Pancreas (tissue), 10 donors: ENCODE results near the gene KLF15. TPM values are rescaled to one million over a fixed set of nuclear protein-coding genes. Genes with fewer than 3 reads are reported as not detected.

Experiments used
- ATAC-seq, 4 donors: fragments of 200-7000 bp; cut with Tn5 transposase; one replicate each; pipeline versions ENCODE4 v1.8.0 to v1.9.1; 2020; ENCODE audit warnings: mild to moderate bottlenecking in 4 of 4, moderate library complexity in 4 of 4
- DNase-seq, 6 donors: peaks; one replicate each; pipeline ENCODE4 v3.0.0-alpha.2; 2020
- FAIRE-seq: peaks from 2 replicates; lab custom pipeline; 2012; peaks lifted over from hg19 to GRCh38; lab: Jason Lieb, UNC
- H3K27ac ChIP-seq, 4 donors: fragments of 200-600 bp; sonication (generic); 1 replicate in 3 of 4; 2 replicates in 1 of 4; pipeline versions ENCODE4 v1.5.0 to v1.8.0; 2020
- H3K27me3 ChIP-seq, 4 donors: fragments of 200-600 bp; one replicate each; pipeline ENCODE4 v1.8.0; 2021
- H3K36me3 ChIP-seq, 3 donors: fragments of 200-600 bp; sonication (generic) in 1 of 3; one replicate each; pipeline versions ENCODE4 v1.5.0 to v1.8.0; 2020 to 2021
- H3K4me1 ChIP-seq, 3 donors: fragments of 200-600 bp; one replicate each; pipeline ENCODE4 v1.8.0; 2021
- H3K4me3 ChIP-seq, 4 donors: fragments of 200-600 bp; sonication (generic) in 2 of 4; one replicate each; pipeline versions ENCODE4 v1.5.0 to v1.8.0; 2020 to 2021
- H3K9me3 ChIP-seq, 4 donors: fragments of 200-600 bp; one replicate each; pipeline ENCODE4 v1.8.0; 2021
- WGBS, 2 donors: extraction: QIAGEN DNeasy Blood & Tissue Kit; methylation state at CpG; one replicate each; pipeline ENCODE4 v1.1.7; 2013; 5-methylcytosine and 5-hydroxymethylcytosine counted together
- intact Hi-C, 3 donors: fragments of 100-400 bp; cut with DNase I; formaldehyde crosslinking; loops; one replicate each; pipeline versions ENCODE4 v1.11.1 to v1.14.2; 2022
- polyA plus RNA-seq, 2 donors: library from polyadenylated mRNA; stranded (reverse); fragments of 200-250 nt; gene quantifications; one replicate each; pipeline ENCODE4 v1.2.3, GENCODE V29; 2013
- total RNA-seq, 6 donors: library from RNA; stranded (reverse); fragmentation: NEBNext Ultra II Directional in 4 of 6; extraction: Animal tissue kit (Norgen Biotek cat#: 25700) in 4 of 6; gene quantifications; one replicate each; pipeline versions ENCODE4 v1.2.1 to v1.2.4, GENCODE V29; 2021 to 2023
- TF ChIP-seq, protein P1 (sequence below), 4 donors: fragments of 200-600 bp; sonication (generic) in 3 of 4; IDR thresholded peaks; one replicate each; pipeline versions ENCODE4 v1.5.0 to v1.8.0; 2021; ENCODE audit warnings: antibody characterized with exemption in 4 of 4
- donor health status: healthy with polysubstance abuse.
- donor health status: DM: no; HTN: no; CAD: no; lungs with moderate emphysema.
- donor health status: DM: no; HTN: no; CAD: no.
- donor health status: control.
- donor health status: control.
- donor health status: Bipolar disorder and iron deficiency.
- donor health status: DM: yes; HTN: yes; CAD: no.
- donor health status: DM: no; HTN: no; CAD: no.
- donor health status: DM: no; HTN: no; CAD: no.
- donor health status: DM: yes; HTN: yes; CAD: no.

Gene KLF15
- total and polyA plus RNA-seq, 8 donors: 11.3 to 38.3 (median 26.8) TPM

DNA sequence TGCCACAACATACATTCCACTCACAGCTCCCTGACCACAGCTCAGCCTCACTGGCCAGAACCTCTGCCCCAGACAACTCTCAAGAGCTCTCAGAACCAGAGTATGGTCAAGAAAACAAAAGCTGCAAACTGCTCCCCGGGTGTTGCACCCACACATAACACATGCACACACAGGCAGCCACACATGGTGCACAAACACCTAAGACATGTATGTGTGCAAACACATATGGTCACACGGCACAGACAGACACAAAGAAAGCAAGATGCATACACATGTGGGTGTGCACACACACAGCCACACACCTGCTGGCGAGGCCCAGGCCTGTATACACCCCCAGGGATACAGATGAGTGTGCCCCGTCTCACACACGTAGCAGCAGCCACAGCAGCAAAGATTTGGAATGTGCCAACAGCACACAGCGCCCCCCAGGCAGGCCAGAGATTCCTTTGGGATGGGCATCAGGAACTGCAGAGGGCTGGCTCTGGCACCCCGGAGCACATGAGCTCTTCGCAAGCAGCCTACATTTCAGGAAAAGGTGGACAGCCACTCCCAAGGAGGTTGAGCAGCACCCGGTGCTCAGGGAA, 6.6 kb downstream of the KLF15 start:
- H3K4me3 ChIP-seq: no peak overlapping the region
- no peaks in the 10 kb centered on the region for H3K27me3 ChIP-seq
- TF ChIP-seq, protein P1, sequence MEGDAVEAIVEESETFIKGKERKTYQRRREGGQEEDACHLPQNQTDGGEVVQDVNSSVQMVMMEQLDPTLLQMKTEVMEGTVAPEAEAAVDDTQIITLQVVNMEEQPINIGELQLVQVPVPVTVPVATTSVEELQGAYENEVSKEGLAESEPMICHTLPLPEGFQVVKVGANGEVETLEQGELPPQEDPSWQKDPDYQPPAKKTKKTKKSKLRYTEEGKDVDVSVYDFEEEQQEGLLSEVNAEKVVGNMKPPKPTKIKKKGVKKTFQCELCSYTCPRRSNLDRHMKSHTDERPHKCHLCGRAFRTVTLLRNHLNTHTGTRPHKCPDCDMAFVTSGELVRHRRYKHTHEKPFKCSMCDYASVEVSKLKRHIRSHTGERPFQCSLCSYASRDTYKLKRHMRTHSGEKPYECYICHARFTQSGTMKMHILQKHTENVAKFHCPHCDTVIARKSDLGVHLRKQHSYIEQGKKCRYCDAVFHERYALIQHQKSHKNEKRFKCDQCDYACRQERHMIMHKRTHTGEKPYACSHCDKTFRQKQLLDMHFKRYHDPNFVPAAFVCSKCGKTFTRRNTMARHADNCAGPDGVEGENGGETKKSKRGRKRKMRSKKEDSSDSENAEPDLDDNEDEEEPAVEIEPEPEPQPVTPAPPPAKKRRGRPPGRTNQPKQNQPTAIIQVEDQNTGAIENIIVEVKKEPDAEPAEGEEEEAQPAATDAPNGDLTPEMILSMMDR (IDR thresholded peaks at IDR 0.05): no peak
- H3K9me3 ChIP-seq: no peaks in the 10 kb centered on the region
- intact Hi-C loops: loop anchor here in 1 of 3 donors (5.0 kb wide), 1 partner anchor 83 kb away; no protein-coding TSS in a partner anchor
- FAIRE-seq (no peak), ATAC-seq (no peak), DNase-seq (peak in 5 of 6 donors; percentile 0 to 51 (median 10))
- H3K36me3 ChIP-seq: peaks cover 0 to 49% (median 16%) of the 10 kb centered on the region in 3 donors
- WGBS, 2 donors: 76 to 80% methylated on average over 9 of the region's 9 CpGs
- H3K27ac ChIP-seq: no peak overlapping the region
- H3K4me1 ChIP-seq: peaks cover 13 to 18% (median 15%) of the 10 kb centered on the region in 3 donors

DNA sequence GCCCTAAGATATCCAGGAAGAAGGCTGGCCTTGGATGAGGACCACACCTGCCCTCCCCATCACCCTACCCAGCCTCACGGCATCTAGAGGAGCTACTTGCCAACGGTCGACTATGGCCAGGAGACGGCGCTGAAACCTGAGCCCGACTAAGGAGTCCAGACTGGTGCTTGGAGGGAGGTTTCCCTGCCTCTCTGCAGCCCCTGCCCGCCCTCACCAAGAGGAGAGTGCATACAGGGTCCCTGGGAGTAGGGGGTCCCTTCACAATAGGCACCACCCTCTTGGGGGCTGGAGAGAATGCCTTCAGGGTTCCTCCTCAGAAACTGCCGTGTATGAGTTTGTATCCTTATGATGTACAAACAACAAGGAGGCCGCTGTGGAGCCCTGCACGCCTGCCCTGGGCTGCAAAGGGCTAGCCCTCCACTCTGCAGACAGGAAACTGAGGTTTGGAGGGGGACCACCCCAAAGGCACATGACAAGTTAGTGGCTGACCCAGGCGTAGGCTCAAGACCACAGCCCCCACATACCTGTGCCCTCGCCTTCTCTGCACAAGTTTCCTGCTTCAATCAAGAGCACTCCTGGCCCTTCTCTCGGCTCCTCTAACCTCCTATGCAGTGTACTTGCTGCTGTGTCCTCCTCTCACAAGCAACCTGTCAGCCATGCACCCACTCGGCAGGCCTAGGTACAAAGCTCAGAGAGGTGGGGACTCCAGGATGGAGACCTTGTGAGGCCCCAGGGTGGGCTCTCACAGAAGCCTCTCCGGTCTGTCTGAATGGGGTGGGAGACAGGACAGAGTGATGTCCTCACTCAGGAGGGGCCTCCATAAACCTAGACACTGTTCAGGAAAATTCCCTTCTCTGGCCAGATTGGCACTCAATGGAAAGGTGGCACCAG, 7.4 kb downstream of the KLF15 start:
- Histone ChIP-seq H3K4me3 (no peak overlapping the region), H3K36me3 (peaks cover 0 to 52% (median 16%) of the 10 kb centered on the region in 3 donors), H3K27ac (no peak overlapping the region), H3K9me3 (no peaks in the 10 kb centered on the region), H3K27me3 (no peaks in the 10 kb centered on the region), H3K4me1 (peaks cover 10 to 13% (median 12%) of the 10 kb centered on the region in 3 donors)
- TF ChIP-seq, protein P1 (IDR thresholded peaks at IDR 0.05): no peak
- FAIRE-seq (no peak), DNase-seq (peak in 5 of 6 donors; percentile 1 to 69 (median 12)), ATAC-seq (no peak)
- intact Hi-C loops: loop anchor here in 1 of 3 donors (5.0 kb wide), 1 partner anchor 83 kb away; no protein-coding TSS in a partner anchor
- 64 to 67% methylated on average over 15 of the region's 15 CpGs for WGBS, 2 donors

DNA sequence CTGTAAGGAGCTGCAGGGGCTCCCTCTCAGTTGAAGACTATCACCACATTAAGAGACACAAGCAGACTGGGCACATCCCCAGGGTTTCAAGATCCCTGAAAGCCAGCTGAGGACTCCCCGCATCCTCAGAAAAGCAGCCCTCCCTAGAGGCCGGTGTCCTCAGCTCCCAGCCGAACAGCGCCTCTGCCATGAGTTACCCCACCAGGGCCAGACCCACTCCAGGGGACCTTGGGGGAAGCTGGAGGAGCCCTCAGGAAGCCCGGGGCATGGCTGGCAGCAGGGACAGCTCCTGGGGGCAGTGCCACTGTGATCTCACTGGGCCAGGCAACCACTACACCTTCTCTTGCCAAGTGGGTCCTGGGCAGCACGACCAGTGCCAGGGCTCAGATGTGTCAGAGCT, 8.1 kb downstream of the KLF15 start:
- H3K4me3 ChIP-seq: no peak overlapping the region
- no peaks in the 10 kb centered on the region for H3K27me3 ChIP-seq
- FAIRE-seq: no peak
- intact Hi-C loops: no loop called here
- TF ChIP-seq, protein P1 (IDR thresholded peaks at IDR 0.05): no peak
- no peaks in the 10 kb centered on the region for H3K9me3 ChIP-seq
- peaks cover 3 to 13% (median 4%) of the 10 kb centered on the region in 3 donors for H3K4me1 ChIP-seq
- H3K36me3 ChIP-seq: peaks cover 0 to 52% (median 16%) of the 10 kb centered on the region in 3 donors
- DNase-seq: peak in 4 of 6 donors; percentile 9 to 60 (median 29)
- no peak for ATAC-seq
- no peak overlapping the region for H3K27ac ChIP-seq
- WGBS, 2 donors: 84 to 89% methylated on average over 6 of the region's 6 CpGs

DNA sequence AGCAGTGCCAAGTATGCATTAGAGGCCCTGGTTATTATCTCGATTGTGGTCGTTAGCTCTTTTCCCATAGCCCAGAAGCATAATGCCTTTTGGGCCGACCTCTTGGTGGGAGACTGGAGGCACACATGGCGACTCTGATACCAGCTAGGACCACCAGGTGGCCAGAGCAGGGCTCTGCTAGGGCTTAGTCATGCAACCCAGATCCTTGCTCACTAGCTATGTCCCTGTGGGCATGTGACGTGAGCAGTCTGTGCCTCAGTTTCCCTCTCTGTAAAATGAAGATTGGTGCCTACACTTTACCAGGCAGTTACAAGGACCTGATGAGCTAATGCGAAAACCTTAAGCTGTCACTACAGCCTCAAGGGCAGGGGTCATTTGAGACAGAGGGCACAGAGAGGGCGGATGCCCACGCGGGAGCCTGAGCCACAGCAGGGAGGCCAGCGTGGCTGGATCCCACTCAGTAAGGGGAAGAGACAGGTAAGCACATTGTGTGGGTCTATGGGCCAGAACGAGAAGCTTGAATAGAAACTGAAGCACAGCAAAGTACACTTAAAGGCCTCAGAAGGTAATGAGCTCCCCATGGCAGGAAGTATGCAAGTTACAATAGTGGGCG, 8.8 kb downstream of the KLF15 start:
- ATAC-seq: no peak
- no peak for FAIRE-seq
- TF ChIP-seq, protein P1 (IDR thresholded peaks at IDR 0.05): no peak
- intact Hi-C loops: no loop called here
- H3K4me3 ChIP-seq: no peak overlapping the region
- H3K9me3 ChIP-seq: no peaks in the 10 kb centered on the region
- H3K4me1 ChIP-seq: peaks cover 3 to 13% (median 3%) of the 10 kb centered on the region in 3 donors
- H3K36me3 ChIP-seq: peaks cover 0 to 52% (median 16%) of the 10 kb centered on the region in 3 donors
- H3K27me3 ChIP-seq: no peaks in the 10 kb centered on the region
- 83 to 87% methylated on average over 12 of the region's 12 CpGs for WGBS, 2 donors
- peak in 2 of 6 donors; percentile 15 to 21 for DNase-seq
- no peak overlapping the region for H3K27ac ChIP-seq
